Measurements from ENCODE around the gene GSTA4.
"Not testable (repeated sequence)": the region's sequence is repeated elsewhere in the genome, so short reads cannot be mapped to it uniquely, and the experiment has no call there.

Gene GSTA4

DNA sequence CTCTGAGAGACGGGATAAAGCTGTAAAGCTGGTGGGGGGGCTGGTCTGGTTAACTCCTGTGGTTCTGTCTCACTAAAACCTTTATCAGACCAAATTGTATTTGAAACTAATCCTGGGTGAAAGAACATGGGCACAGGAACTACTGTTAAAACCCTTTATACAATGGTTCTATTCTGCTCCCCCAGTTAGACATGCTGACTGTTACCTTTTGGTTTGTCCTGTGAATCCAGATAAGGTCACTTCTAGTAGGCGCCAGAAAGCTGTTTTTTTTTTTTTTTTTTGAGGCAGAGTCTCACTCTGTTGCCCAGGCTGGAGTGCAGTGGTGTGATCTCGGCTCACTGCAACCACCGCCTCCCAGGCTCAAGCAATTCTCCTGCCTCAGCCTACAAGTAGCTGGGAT lies 29.7 kb downstream of the GSTA4 start:
- no peak for DNase-seq (ENCODE audit: insufficient read length, low spot score)
- no peak for FAIRE-seq
- TF ChIP-seq POU2F2 (IDR thresholded peaks at IDR 0.05; ENCODE audit: low read depth, low read length) (no peak), TAF1 (IDR thresholded peaks at IDR 0.05; ENCODE audit: low read depth, low read length) (no peak), SPI1 (IDR thresholded peaks at IDR 0.05; ENCODE audit: low read depth, low read length) (no peak), POLR2A (IDR thresholded peaks at IDR 0.05; ENCODE audit: low read depth, low read length) (no peak), PAX5 (IDR thresholded peaks at IDR 0.05; ENCODE audit: insufficient read depth, low read length, severe bottlenecking) (no peak), POLR2AphosphoS5 (IDR thresholded peaks at IDR 0.05; ENCODE audit: low read depth, low read length) (no peak)

DNA sequence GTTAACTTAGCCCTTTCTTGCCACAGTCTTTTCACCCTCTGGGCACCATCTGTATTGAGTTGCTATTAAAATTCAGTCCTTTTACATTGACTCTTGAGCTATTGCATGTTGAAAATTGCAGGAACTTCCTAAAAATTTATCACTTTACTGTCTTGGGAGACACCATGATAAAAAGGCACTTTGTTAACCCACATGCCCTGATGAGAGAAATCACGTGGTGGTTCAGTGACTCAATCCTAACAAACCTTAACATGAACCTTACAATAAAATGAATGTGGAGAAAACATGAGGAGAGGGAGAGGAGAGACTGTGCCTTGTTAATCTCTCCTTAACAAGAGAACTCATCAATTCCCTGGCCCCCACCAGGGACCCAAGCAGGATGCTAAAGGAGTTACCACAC lies 30.8 kb downstream of the GSTA4 start:
- TF ChIP-seq POU2F2 (IDR thresholded peaks at IDR 0.05; ENCODE audit: low read depth, low read length) (no peak), POLR2A (IDR thresholded peaks at IDR 0.05; ENCODE audit: low read depth, low read length) (no peak), PAX5 (IDR thresholded peaks at IDR 0.05; ENCODE audit: insufficient read depth, low read length, severe bottlenecking) (no peak), SPI1 (IDR thresholded peaks at IDR 0.05; ENCODE audit: low read depth, low read length) (no peak), POLR2AphosphoS5 (IDR thresholded peaks at IDR 0.05; ENCODE audit: low read depth, low read length) (no peak), TAF1 (IDR thresholded peaks at IDR 0.05; ENCODE audit: low read depth, low read length) (no peak)
- no peak for DNase-seq (ENCODE audit: insufficient read length, low spot score)
- no peak for FAIRE-seq

DNA sequence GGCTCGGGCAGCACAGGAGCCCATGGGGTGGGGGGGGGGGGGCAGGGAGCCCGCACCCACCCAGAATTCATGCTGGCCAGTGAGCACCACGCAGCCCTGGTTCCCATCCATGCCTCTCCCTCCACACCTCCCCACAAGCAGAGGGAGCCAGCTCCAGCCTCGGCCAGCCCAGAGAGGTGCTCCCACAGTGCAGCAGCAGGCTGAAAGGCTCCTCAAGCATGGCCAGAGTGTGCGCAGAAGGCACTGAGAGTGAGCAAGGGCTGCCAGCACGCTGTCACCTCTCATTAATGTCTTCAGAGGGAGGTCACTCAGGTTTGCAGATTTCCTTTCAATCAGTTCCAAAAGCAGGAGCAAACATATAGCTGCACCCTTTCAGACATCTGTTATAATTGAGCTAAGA lies 32.4 kb downstream of the GSTA4 start:
- no peak for DNase-seq (ENCODE audit: insufficient read length, low spot score)
- no peak for FAIRE-seq
- TF ChIP-seq POU2F2 (IDR thresholded peaks at IDR 0.05; ENCODE audit: low read depth, low read length) (no peak), POLR2AphosphoS5 (IDR thresholded peaks at IDR 0.05; ENCODE audit: low read depth, low read length) (no peak), TAF1 (IDR thresholded peaks at IDR 0.05; ENCODE audit: low read depth, low read length) (no peak), POLR2A (IDR thresholded peaks at IDR 0.05; ENCODE audit: low read depth, low read length) (no peak), SPI1 (IDR thresholded peaks at IDR 0.05; ENCODE audit: low read depth, low read length) (no peak), PAX5 (IDR thresholded peaks at IDR 0.05; ENCODE audit: insufficient read depth, low read length, severe bottlenecking) (no peak)

DNA sequence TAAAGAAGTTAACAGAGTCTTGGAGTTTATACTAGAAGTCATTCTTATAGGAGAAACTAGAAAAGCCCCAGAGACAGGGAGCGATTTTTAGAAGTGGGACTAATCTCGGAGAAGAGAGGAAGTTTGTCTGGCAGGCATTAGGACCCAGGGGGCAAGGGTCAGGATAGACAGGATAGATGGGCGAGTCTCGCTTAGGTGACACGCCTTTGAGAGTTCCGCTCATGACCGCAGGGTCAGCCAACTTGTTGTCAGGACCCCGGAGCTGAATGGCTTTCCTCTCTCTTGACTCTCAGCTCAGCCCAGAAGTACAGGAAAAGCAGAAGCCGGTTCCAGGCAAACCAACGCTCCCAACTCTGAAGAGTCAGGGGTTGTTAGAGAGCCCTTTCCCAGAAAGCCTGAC lies 34.1 kb downstream of the GSTA4 start:
- not testable (repeated sequence) for DNase-seq (ENCODE audit: insufficient read length, low spot score); FAIRE-seq

DNA sequence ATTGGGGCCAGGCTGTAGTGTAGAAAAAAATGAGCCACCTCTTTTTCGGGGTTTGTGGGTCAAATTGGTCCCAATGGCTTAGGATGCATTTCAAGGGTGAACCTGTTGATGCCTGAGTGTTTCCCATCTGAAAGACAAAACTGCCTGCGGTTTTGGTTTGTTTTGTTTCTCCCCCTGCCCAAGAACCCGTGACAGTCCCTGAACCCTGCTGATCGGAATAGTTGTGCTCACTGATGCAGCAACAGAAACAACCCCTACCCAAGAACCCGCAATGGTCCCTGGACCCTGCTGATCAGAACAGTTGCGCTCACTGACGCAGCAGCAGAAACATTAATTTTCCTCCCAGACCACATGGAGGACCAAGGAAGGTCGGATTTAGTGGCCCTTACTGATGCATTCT lies 34.9 kb downstream of the GSTA4 start:
- FAIRE-seq; DNase-seq (ENCODE audit: insufficient read length, low spot score): not testable (repeated sequence)

DNA sequence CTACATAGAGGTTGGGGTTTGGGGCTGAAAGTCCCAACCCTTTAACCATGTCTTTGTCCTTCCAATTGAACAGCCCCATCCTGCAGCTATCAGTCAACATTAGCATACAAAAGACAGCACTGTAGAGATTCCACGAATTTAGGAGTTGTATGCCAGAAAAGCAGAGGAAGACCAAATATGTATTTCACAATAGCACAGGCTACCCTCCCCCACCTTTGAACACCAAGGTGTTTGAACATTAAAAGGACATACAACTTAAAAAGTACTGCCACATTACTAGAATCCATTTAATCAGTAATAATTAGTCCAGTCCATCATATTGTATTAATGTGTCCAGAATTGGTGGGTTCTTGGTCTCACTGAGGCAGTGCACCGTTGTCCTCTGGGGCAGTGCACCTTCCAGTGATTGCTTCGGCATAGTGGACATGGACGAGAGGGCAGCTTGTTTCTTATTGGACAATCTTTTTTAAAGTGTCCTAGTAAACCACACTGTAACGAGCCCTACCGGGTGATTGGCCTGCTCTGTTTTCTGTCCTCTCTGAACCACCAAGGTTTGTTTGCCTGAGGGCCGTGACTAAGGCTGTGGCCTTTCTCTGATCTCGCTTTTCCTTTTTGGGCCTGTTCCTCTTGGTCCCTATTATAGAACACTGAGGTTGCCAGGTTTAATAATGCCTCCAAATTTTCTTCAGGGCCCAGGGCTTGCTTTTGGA lies 36.4 kb downstream of the GSTA4 start:
- FAIRE-seq (no peak), DNase-seq (ENCODE audit: insufficient read length, low spot score) (no peak)
- TF ChIP-seq PAX5 (IDR thresholded peaks at IDR 0.05; ENCODE audit: insufficient read depth, low read length, severe bottlenecking) (no peak), POU2F2 (IDR thresholded peaks at IDR 0.05; ENCODE audit: low read depth, low read length) (no peak), TAF1 (IDR thresholded peaks at IDR 0.05; ENCODE audit: low read depth, low read length) (no peak), POLR2AphosphoS5 (IDR thresholded peaks at IDR 0.05; ENCODE audit: low read depth, low read length) (no peak), SPI1 (IDR thresholded peaks at IDR 0.05; ENCODE audit: low read depth, low read length) (no peak), POLR2A (IDR thresholded peaks at IDR 0.05; ENCODE audit: low read depth, low read length) (no peak)

DNA sequence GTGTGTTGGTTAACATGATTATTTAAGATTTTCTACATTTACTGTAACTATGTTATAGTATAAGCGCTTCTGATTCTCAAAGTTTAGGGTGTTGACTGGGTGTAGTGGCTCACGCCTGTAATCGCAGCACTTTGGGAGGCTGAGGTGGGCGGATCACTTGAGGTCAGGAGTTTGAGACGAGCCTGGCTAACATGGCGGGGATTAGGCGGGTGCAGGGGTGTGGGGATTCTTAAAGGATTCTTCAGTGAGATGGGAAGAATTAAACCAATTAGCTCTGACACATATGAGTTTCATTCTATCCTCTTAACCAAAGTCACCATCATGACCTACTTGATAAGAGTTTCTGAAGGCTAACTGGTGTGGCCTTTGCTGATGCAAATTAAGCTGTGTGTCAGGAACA lies 39.2 kb downstream of the GSTA4 start:
- TF ChIP-seq TAF1 (IDR thresholded peaks at IDR 0.05; ENCODE audit: low read depth, low read length) (no peak), POLR2AphosphoS5 (IDR thresholded peaks at IDR 0.05; ENCODE audit: low read depth, low read length) (no peak), POLR2A (IDR thresholded peaks at IDR 0.05; ENCODE audit: low read depth, low read length) (no peak), POU2F2 (IDR thresholded peaks at IDR 0.05; ENCODE audit: low read depth, low read length) (no peak), PAX5 (IDR thresholded peaks at IDR 0.05; ENCODE audit: insufficient read depth, low read length, severe bottlenecking) (no peak), SPI1 (IDR thresholded peaks at IDR 0.05; ENCODE audit: low read depth, low read length) (no peak)
- no peak for FAIRE-seq
- DNase-seq (ENCODE audit: insufficient read length, low spot score), result no peak

DNA sequence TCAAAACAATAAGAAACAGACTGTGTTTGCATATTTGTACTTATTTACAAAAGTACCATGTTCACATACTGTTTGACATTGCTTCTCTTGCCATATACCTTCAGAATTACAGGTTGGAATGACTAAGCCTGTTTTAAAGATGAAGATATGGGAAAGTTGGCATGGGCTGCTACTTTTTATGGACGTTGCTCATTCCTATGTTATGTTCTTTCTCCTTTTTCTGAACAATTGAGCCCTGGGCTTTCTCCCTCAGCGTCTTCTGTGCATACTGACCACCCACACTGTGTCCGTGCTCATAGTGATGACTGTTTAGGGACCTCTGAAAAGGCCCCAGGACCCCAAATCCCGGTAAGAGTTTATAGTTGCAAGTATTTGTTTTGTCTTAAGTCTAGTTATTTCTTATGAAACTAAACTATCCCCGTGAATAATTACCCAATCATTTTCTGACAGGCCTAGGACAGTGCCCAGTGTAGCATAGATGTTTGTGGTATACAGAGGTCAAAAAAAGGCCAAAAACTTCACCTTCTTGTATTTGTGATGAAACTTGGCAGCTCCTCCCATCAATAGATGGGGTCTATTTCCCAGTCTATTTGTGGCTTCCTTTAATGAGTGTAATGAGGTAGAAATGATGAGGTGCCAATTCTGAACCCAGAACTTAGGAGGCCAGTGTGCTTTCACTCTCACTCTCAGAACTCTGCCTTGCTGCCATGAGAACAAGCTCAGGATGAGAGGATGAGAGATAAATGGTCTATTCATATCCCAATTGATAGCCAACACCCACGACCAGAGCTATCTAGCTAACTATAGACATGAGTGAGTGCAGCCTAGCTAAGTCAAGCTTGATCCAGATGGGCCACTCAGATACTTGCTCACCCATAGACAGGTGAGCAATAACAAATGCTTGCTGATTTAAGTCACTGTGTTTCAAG lies 40.9 kb downstream of the GSTA4 start:
- TF ChIP-seq TAF1 (IDR thresholded peaks at IDR 0.05; ENCODE audit: low read depth, low read length), result no peak
- FAIRE-seq, result no peak
- DNase-seq (ENCODE audit: insufficient read length, low spot score), result no peak

DNA sequence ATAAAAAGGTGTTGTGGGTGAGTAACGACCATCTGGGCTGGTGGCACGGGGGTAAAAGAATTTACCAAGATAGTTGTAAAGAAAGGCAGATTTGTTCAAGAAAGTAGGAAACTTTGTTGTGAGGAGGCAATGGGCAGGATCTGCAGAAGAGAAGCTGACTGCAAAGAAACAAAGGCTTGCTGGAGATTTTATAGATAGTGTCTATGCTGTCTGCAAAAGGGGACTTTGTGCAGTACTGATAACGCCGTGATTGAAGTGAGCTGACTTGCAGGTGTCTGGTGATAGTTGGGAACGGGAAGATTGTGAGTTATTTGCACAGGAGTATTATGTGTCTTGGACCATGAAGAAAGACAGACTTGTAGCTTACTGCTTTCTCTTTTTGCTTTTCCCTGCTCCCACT lies 48.8 kb downstream of the GSTA4 start:
- TF ChIP-seq POU2F2 (IDR thresholded peaks at IDR 0.05; ENCODE audit: low read depth, low read length) (no peak), TAF1 (IDR thresholded peaks at IDR 0.05; ENCODE audit: low read depth, low read length) (no peak), SPI1 (IDR thresholded peaks at IDR 0.05; ENCODE audit: low read depth, low read length) (no peak), POLR2A (IDR thresholded peaks at IDR 0.05; ENCODE audit: low read depth, low read length) (no peak), PAX5 (IDR thresholded peaks at IDR 0.05; ENCODE audit: insufficient read depth, low read length, severe bottlenecking) (no peak), POLR2AphosphoS5 (IDR thresholded peaks at IDR 0.05; ENCODE audit: low read depth, low read length) (no peak)
- no peak for DNase-seq (ENCODE audit: insufficient read length, low spot score)
- no peak for FAIRE-seq

DNA sequence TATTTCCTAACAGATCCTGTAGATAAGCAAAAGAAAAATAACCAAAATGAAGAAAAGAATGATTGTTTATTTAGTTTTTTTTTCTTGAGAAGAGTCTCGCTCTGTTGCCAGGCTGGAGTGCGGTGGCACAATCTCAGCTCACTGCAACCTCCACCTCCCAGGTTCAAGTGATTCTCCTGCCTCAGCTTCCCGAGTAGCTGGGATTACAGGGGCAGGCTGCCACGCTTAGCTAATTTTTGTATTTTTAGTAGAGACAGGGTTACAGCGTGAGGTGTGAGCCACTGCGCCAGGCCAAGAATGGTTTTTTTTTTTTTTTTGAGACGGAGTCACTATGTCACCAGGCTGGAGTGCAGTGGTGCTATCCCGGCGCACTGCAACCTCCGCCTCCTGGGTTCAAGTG lies 52.3 kb downstream of the GSTA4 start:
- FAIRE-seq; DNase-seq (ENCODE audit: insufficient read length, low spot score): not testable (repeated sequence)
